HL-60/S4 (cell line): ENCODE measurements around the gene B2M.
"Not testable (repeated sequence)": the region's sequence is repeated elsewhere in the genome, so short reads cannot be mapped to it uniquely, and the experiment has no call there.

Experiments used
- in situ Hi-C: fragments of 300-500 bp; cut with MboI; formaldehyde crosslinking; loops from 2 replicates; pipeline ENCODE4 v1.14.3; 2022; ENCODE audit warnings: low sequenced_read_pairs

Gene B2M

GRCh38 chr15:44711096-44711742 is at the start of gene B2M, which contains the start of gene PATL2:
TSS of gene B2M (plus strand) at chr15:44711517. CDS start at chr15:44711547, 30 bp downstream.
TSS of gene PATL2 (minus strand) at chr15:44711323. CDS start at chr15:44676490, 34,833 bp downstream.
- in situ Hi-C loops: no loop called here

GRCh38 chr15:44661576-44661975 is 49.7 kb upstream of the B2M start:
- in situ Hi-C loops: loop anchor here (5.0 kb wide), 1 partner anchor 71 kb away; no protein-coding TSS in a partner anchor

GRCh38 chr15:44662478-44663409 is 48.6 kb upstream of the B2M start:
- in situ Hi-C loops: loop anchor here (5.0 kb wide), 1 partner anchor 70 kb away; no protein-coding TSS in a partner anchor

GRCh38 chr15:44663410-44664308 is 47.7 kb upstream of the B2M start, which contains the start of gene SPG11:
TSS of gene SPG11 (minus strand) at chr15:44663662. CDS start at chr15:44663647, 15 bp downstream.
- in situ Hi-C loops: loop anchor here (5.0 kb wide), 1 partner anchor 69 kb away; no protein-coding TSS in a partner anchor

- in situ Hi-C loops: no loop called here
Observed at GRCh38 chr15:44666210-44667038, 44.9 kb upstream of the B2M start.

- in situ Hi-C loops: no loop called here
Observed at GRCh38 chr15:44667039-44667360, 44.3 kb upstream of the B2M start.

GRCh38 chr15:44668921-44669320 is 42.4 kb upstream of the B2M start:
- in situ Hi-C loops: no loop called here

GRCh38 chr15:44670087-44670950 is 41.0 kb upstream of the B2M start:
- in situ Hi-C loops: no loop called here

- in situ Hi-C loops: no loop called here
Observed at GRCh38 chr15:44673639-44674038, 37.7 kb upstream of the B2M start.

- in situ Hi-C loops: no loop called here
Observed at GRCh38 chr15:44675911-44676310, 35.4 kb upstream of the B2M start.

- in situ Hi-C loops: no loop called here
Observed at GRCh38 chr15:44676676-44677075, 34.6 kb upstream of the B2M start.

GRCh38 chr15:44682211-44682610 is 29.1 kb upstream of the B2M start:
- in situ Hi-C loops: no loop called here

GRCh38 chr15:44682809-44683682 is 28.3 kb upstream of the B2M start:
- in situ Hi-C loops: not testable (repeated sequence)

GRCh38 chr15:44689318-44689717 is 22.0 kb upstream of the B2M start:
- in situ Hi-C loops: not testable (repeated sequence)

GRCh38 chr15:44690245-44690644 is 21.1 kb upstream of the B2M start:
- in situ Hi-C loops: not testable (repeated sequence)

- in situ Hi-C loops: no loop called here
Observed at GRCh38 chr15:44692659-44693058, 18.7 kb upstream of the B2M start.

GRCh38 chr15:44694416-44694815 is 16.9 kb upstream of the B2M start:
- in situ Hi-C loops: no loop called here

- in situ Hi-C loops: no loop called here
Observed at GRCh38 chr15:44695294-44695693, 16.0 kb upstream of the B2M start.
